ENCODE results near the gene RUFY4. TPM values are rescaled to one million over a fixed set of nuclear protein-coding genes. Genes with fewer than 3 reads are reported as not detected.
A peak's percentile ranks its signal among the peaks of the same experiment; 100 is the strongest.

The RUFY4 gene
- total RNA-seq, 1 donor from 2014 or later = not detected

- no peak overlapping the region for H3K27ac Mint-ChIP-seq
- peak; percentile 48 for DNase-seq (ENCODE audit: extremely low spot score, unreplicated experiment)
- no peak for TF ChIP-seq CTCF (conservative IDR thresholded peaks at IDR 0.05)
- H3K36me3 Mint-ChIP-seq = no peaks in the 10 kb centered on the region
- H3K4me3 Mint-ChIP-seq = no peak overlapping the region
- H3K9me3 Mint-ChIP-seq = no peaks in the 10 kb centered on the region
- peaks cover 16% of the 10 kb centered on the region for H3K27me3 Mint-ChIP-seq
- H3K4me1 Mint-ChIP-seq (ENCODE audit: unreplicated experiment) = peaks cover 11% of the 10 kb centered on the region
Observed at GRCh38 chr2:218026244-218026643, 42.8 kb upstream of the RUFY4 start.

- Mint-ChIP-seq H3K27ac (no peak overlapping the region), H3K36me3 (no peaks in the 10 kb centered on the region), H3K27me3 (peaks cover 16% of the 10 kb centered on the region), H3K4me1 (ENCODE audit: unreplicated experiment) (peaks cover 11% of the 10 kb centered on the region), H3K4me3 (no peak overlapping the region), H3K9me3 (no peaks in the 10 kb centered on the region)
- no peak for TF ChIP-seq CTCF (conservative IDR thresholded peaks at IDR 0.05)
- DNase-seq (ENCODE audit: extremely low spot score, unreplicated experiment) = peak; percentile 55
Observed at GRCh38 chr2:218026676-218027425, 42.2 kb upstream of the RUFY4 start.

DNA sequence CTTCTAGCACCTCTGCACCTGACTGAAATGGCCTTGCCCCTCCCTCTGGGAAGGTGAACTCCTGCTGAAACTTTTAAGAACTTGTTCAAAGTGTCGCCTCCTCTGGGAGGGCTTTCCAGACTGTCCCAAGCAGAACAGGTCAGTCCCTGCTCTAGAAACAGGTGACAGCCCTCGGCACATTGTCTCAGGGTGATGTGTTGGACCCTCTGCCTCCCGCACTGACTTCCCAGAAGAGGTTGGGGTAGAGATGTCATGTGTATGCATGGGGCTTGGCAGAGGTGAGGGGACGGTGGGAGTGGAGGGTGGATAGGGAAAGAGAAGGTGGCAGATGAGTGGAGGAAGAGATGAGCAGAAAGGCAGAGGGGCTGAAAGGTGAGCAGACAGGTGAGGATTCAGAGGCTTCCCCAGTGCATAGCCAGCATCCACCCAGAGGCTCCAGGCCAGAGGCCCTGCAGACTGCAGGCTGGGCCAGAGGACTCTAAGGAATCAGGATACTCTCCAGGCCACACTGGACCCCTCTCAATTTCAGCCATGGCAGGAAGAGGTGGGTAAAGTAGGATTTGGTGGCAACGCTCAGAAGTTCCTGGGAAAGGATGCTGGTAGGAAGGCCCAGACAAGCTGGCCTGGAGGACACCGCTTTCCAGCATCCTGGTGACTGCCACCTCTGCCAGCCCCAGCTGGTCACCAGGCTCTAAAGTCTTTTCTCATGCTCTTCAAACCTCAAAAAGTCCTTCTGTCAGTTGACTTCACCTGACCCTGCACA, 41.4 kb upstream of the RUFY4 start:
- Mint-ChIP-seq H3K9me3 (no peaks in the 10 kb centered on the region), H3K27me3 (peaks cover 24% of the 10 kb centered on the region), H3K4me1 (ENCODE audit: unreplicated experiment) (peaks cover 6% of the 10 kb centered on the region), H3K4me3 (no peak overlapping the region), H3K36me3 (no peaks in the 10 kb centered on the region), H3K27ac (no peak overlapping the region)
- TF ChIP-seq CTCF (conservative IDR thresholded peaks at IDR 0.05) = no peak
- peak; percentile 48 for DNase-seq (ENCODE audit: extremely low spot score, unreplicated experiment)

DNA sequence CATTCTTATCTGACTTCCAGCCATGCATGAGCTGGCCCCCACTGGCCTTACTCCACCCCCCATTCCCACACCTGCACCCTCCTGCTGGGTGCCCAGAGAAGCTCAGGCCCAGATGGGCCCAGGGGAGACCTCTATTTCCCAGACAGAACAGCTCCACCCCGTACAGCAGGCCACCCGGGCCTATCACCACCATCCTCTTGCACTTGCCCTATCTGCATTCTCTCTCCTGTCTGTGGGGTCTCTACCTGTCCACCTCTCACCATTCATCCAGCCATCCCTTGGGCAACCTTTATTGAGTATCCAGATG, 40.9 kb upstream of the RUFY4 start:
- H3K4me3 Mint-ChIP-seq = no peak overlapping the region
- H3K27ac Mint-ChIP-seq = no peak overlapping the region
- peak; percentile 47 for DNase-seq (ENCODE audit: extremely low spot score, unreplicated experiment)
- H3K36me3 Mint-ChIP-seq = no peaks in the 10 kb centered on the region
- peaks cover 6% of the 10 kb centered on the region for H3K4me1 Mint-ChIP-seq (ENCODE audit: unreplicated experiment)
- peaks cover 29% of the 10 kb centered on the region for H3K27me3 Mint-ChIP-seq
- H3K9me3 Mint-ChIP-seq = no peaks in the 10 kb centered on the region
- TF ChIP-seq CTCF (conservative IDR thresholded peaks at IDR 0.05) = no peak

GRCh38 chr2:218028562-218029348, 40.3 kb upstream of the RUFY4 start:
- H3K36me3 Mint-ChIP-seq = no peaks in the 10 kb centered on the region
- peak; percentile 50 for DNase-seq (ENCODE audit: extremely low spot score, unreplicated experiment)

More at GRCh38 chr2:218028562-218029348, 40.3 kb upstream of the RUFY4 start:
- TF ChIP-seq CTCF (conservative IDR thresholded peaks at IDR 0.05) = no peak
- H3K4me1 Mint-ChIP-seq (ENCODE audit: unreplicated experiment) = peaks cover 6% of the 10 kb centered on the region
- no peak overlapping the region for H3K27ac Mint-ChIP-seq
- H3K4me3 Mint-ChIP-seq = no peak overlapping the region
- H3K27me3 Mint-ChIP-seq = peaks cover 35% of the 10 kb centered on the region
- no peaks in the 10 kb centered on the region for H3K9me3 Mint-ChIP-seq
